Uterus (tissue), 4 donors: ENCODE results near the gene CILP2. TPM values are rescaled to one million over a fixed set of nuclear protein-coding genes. Genes with fewer than 3 reads are reported as not detected.

Source experiments
- DNase-seq, 2 donors: peaks; one replicate each; pipeline ENCODE4 v3.0.0-alpha.2; 2019 to 2020
- H3K27ac ChIP-seq, 2 donors: fragments of 200-600 bp; sonication (generic); 1 replicate in 1 of 2; 2 replicates in 1 of 2; pipeline ENCODE4 v1.5.1; 2016 to 2018
- H3K27me3 ChIP-seq, 2 donors: fragments of 200-600 bp; sonication (generic); one replicate each; pipeline ENCODE4 v1.5.1; 2018 to 2019; ENCODE audit warnings: control low read depth in 1 of 2
- H3K36me3 ChIP-seq, 2 donors: fragments of 200-600 bp; sonication (generic); one replicate each; pipeline ENCODE4 v1.5.1; 2019; ENCODE audit warnings: control low read depth in 1 of 2
- H3K4me1 ChIP-seq, 2 donors: fragments of 200-600 bp; sonication (generic); one replicate each; pipeline ENCODE4 v1.5.1; 2018 to 2019; ENCODE audit warnings: control low read depth in 1 of 2
- H3K4me3 ChIP-seq, 2 donors: fragments of 200-600 bp; sonication (generic); 1 replicate in 1 of 2; 2 replicates in 1 of 2; pipeline ENCODE4 v1.5.1; 2018 to 2019; ENCODE audit warnings: mild to moderate bottlenecking in 1 of 2
- H3K9me3 ChIP-seq, 2 donors: fragments of 200-600 bp; sonication (generic); one replicate each; pipeline ENCODE4 v1.5.1; 2019; ENCODE audit warnings: control low read depth in 1 of 2
- POLR2A ChIP-seq, 2 donors: fragments of 450-650 bp; IDR thresholded peaks; one replicate each; pipeline ENCODE4 v1.6.1; 2016; ENCODE audit warnings: antibody characterized with exemption in 2 of 2, mild to moderate bottlenecking in 1 of 2, moderate library complexity in 1 of 2
- intact Hi-C: fragments of 100-400 bp; cut with DNase I; formaldehyde crosslinking; loops from one replicate; pipeline ENCODE4 v1.15.1; 2023; ENCODE audit warnings: low total_unique reads
- total RNA-seq, 4 donors: library from RNA; depleted of rRNA in 3 of 4; stranded (reverse); fragments of >200 nt in 3 of 4; gene quantifications; one replicate each; pipeline versions ENCODE4 v1.1.0 to v1.2.4, GENCODE V29; 2014 to 2023
- TF ChIP-seq, protein P1 (sequence below), 4 experiments: fragments of 200-600 bp in 2 of 4; fragments of 450-650 bp in 2 of 4; sonication (generic) in 2 of 4; IDR thresholded peaks; one replicate each; pipeline ENCODE4 v1.5.1; 2016 to 2019; ENCODE audit warnings: antibody characterized with exemption in 4 of 4, mild to moderate bottlenecking in 2 of 4, moderate library complexity in 1 of 4
- donor health status: DM: yes; HTN: yes; CAD: no.

CILP2 gene
- total RNA-seq, 4 donors from 2014 or later = 0.15 to 1.2 TPM; not detected in 2

DNA sequence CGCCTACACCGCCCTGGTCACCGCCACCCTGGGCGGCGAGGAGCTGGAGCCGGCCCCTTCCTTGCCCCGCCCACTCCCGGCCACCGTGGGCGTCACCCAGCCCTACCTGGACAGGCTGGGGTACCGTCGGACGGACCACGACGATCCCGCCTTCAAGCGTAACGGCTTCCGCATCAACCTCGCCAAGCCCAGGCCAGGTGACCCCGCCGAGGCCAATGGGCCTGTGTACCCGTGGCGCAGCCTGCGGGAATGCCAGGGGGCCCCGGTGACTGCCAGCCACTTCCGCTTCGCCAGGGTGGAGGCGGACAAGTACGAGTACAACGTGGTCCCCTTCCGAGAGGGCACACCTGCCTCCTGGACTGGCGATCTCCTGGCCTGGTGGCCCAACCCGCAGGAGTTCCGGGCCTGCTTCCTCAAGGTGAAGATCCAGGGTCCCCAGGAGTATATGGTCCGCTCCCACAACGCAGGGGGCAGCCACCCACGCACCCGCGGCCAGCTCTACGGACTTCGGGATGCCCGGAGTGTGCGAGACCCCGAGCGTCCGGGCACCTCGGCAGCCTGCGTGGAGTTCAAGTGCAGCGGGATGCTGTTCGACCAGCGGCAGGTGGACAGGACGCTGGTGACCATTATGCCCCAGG lies 7.0 kb downstream of the CILP2 start:
- DNase-seq = no peak
- TF ChIP-seq, protein P1, sequence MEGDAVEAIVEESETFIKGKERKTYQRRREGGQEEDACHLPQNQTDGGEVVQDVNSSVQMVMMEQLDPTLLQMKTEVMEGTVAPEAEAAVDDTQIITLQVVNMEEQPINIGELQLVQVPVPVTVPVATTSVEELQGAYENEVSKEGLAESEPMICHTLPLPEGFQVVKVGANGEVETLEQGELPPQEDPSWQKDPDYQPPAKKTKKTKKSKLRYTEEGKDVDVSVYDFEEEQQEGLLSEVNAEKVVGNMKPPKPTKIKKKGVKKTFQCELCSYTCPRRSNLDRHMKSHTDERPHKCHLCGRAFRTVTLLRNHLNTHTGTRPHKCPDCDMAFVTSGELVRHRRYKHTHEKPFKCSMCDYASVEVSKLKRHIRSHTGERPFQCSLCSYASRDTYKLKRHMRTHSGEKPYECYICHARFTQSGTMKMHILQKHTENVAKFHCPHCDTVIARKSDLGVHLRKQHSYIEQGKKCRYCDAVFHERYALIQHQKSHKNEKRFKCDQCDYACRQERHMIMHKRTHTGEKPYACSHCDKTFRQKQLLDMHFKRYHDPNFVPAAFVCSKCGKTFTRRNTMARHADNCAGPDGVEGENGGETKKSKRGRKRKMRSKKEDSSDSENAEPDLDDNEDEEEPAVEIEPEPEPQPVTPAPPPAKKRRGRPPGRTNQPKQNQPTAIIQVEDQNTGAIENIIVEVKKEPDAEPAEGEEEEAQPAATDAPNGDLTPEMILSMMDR (IDR thresholded peaks at IDR 0.05) = no peak
- no peak for TF ChIP-seq POLR2A (IDR thresholded peaks at IDR 0.05)
- Histone ChIP-seq H3K36me3 (no peaks in the 10 kb centered on the region), H3K27me3 (peaks cover 13 to 20% of the 10 kb centered on the region in 2 donors), H3K9me3 (no peaks in the 10 kb centered on the region), H3K27ac (no peak overlapping the region), H3K4me3 (no peak overlapping the region), H3K4me1 (peaks cover 0 to 12% of the 10 kb centered on the region in 2 donors)
- intact Hi-C loops = no loop called here

GRCh38 chr19:19545707-19546106 lies 7.6 kb downstream of the CILP2 start:
- Histone ChIP-seq H3K9me3 (no peaks in the 10 kb centered on the region), H3K36me3 (no peaks in the 10 kb centered on the region), H3K4me1 (peaks cover 0 to 7% of the 10 kb centered on the region in 2 donors), H3K27ac (no peak overlapping the region), H3K4me3 (no peak overlapping the region), H3K27me3 (peaks cover 7 to 23% of the 10 kb centered on the region in 2 donors)
- no peak for DNase-seq
- intact Hi-C loops = no loop called here
- TF ChIP-seq POLR2A (IDR thresholded peaks at IDR 0.05) = no peak
- TF ChIP-seq, protein P1 (IDR thresholded peaks at IDR 0.05) = no peak

DNA sequence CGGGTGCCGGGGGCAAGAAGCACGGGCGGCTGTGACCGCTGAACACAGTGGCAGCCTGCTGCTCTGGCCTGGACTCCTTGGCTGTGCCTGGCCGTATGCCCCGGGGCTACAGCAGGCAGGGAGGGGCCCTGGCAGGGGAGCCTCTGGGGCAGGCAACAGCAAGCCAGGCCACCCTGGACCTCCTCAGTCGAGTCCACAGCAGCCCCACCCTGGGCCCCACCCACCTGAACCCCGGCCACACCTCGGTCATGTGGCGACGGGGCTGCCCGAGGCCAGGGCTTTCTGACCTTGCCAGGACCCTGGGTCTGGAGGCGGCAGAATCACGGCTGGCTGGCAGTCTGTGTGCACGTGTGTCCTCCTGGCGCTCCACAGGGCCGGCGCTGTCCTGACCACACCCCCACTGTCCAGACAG lies 8.7 kb downstream of the CILP2 start:
- no peak overlapping the region for H3K4me3 ChIP-seq
- H3K27me3 ChIP-seq = peaks cover 0 to 12% of the 10 kb centered on the region in 2 donors
- DNase-seq = no peak
- H3K9me3 ChIP-seq = no peaks in the 10 kb centered on the region
- no peaks in the 10 kb centered on the region for H3K4me1 ChIP-seq
- H3K27ac ChIP-seq = no peak overlapping the region
- no peak for TF ChIP-seq POLR2A (IDR thresholded peaks at IDR 0.05)
- TF ChIP-seq, protein P1 (IDR thresholded peaks at IDR 0.05) = no peak
- intact Hi-C loops = no loop called here
- no peaks in the 10 kb centered on the region for H3K36me3 ChIP-seq

DNA sequence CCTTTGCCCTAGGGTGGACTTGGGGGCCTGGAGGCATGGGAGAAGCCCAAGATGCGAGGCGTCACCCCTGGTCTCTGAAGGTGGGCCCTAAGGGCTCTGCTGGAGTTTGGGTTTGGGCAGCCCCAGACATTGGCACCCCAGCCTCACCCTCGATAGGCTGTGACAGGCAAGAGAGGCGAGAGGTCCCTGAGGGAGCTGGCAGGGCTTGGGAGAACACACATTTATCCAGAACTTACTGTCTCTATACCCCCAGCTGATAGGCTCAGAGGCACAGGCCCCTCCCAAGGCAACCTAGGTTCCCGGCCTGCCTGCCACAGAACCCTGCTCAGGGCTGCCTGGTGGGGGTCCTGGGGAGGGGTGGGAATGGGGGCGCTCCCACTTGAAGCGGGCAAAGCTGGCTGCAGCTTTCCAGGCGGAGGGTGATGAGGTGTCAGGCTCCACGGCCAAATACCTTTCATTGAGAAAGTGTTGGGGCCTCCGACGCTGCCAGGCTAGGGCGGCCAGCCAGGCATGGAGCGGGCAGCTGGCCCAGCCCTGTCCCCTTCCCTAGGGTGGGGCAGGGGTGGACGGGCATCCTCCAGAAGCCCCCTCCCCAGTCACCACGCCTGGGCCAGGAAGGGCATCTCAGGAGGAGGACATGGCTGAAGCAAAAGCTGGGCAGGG lies 9.7 kb downstream of the CILP2 start:
- Histone ChIP-seq H3K4me3 (no peak overlapping the region), H3K9me3 (no peaks in the 10 kb centered on the region), H3K27ac (no peak overlapping the region), H3K4me1 (no peaks in the 10 kb centered on the region), H3K27me3 (peaks cover 0 to 6% of the 10 kb centered on the region in 2 donors), H3K36me3 (no peaks in the 10 kb centered on the region)
- TF ChIP-seq, protein P1 (IDR thresholded peaks at IDR 0.05) = no peak
- no peak for TF ChIP-seq POLR2A (IDR thresholded peaks at IDR 0.05)
- no peak for DNase-seq
- intact Hi-C loops = no loop called here
